SK-N-SH (cell line): Measurements from ENCODE around the gene PXK.

Experiments
- EP300 ChIP-seq, 2 experiments: IDR thresholded peaks; 2 replicates each; pipeline versions ENCODE4 v1.4.0 to v1.6.1; 2012; ENCODE audit warnings: borderline replicate concordance in 1 of 2, low read depth in 1 of 2, low read length in 1 of 2
- GATA2 ChIP-seq: sonication (generic); formaldehyde crosslinking; IDR thresholded peaks from 2 replicates; pipeline ENCODE4 v1.5.0; 2020; ENCODE audit warnings: mild to moderate bottlenecking, missing genetic modification reagents
- JUND ChIP-seq: IDR thresholded peaks from 2 replicates; pipeline ENCODE4 v1.4.0; 2012
- MXI1 ChIP-seq: IDR thresholded peaks from 2 replicates; pipeline ENCODE4 v1.6.1; 2012; ENCODE audit warnings: mild to moderate bottlenecking, low read depth, low read length, improper control_type of control experiment
- POLR2AphosphoS5 ChIP-seq: IDR thresholded peaks from 2 replicates; pipeline ENCODE4 v1.6.1; 2012; ENCODE audit warnings: low read depth, low read length
- SIN3A ChIP-seq: IDR thresholded peaks from 2 replicates; pipeline ENCODE4 v1.6.1; 2012; ENCODE audit warnings: low read depth, mild to moderate bottlenecking, low read length, moderate library complexity, borderline replicate concordance
- TAF1 ChIP-seq: IDR thresholded peaks from 2 replicates; pipeline ENCODE4 v1.6.1; 2012; ENCODE audit warnings: low read depth, mild to moderate bottlenecking, low read length, moderate library complexity, borderline replicate concordance
- TCF12 ChIP-seq: IDR thresholded peaks from 2 replicates; pipeline ENCODE4 v1.4.0; 2012
- YY1 ChIP-seq: IDR thresholded peaks from 2 replicates; pipeline ENCODE4 v1.4.0; 2012; ENCODE audit warnings: low read depth, mild to moderate bottlenecking
- TF ChIP-seq, protein P1 (sequence below): fragments of 200-600 bp; sonication (generic); IDR thresholded peaks from 2 replicates; pipeline ENCODE4 v1.6.1; 2017; ENCODE audit warnings: antibody characterized with exemption, mild to moderate bottlenecking, moderate library complexity
- TF ChIP-seq, protein P2 (sequence below): IDR thresholded peaks from 2 replicates; pipeline ENCODE4 v1.4.0; 2012; ENCODE audit warnings: low read depth

DNA sequence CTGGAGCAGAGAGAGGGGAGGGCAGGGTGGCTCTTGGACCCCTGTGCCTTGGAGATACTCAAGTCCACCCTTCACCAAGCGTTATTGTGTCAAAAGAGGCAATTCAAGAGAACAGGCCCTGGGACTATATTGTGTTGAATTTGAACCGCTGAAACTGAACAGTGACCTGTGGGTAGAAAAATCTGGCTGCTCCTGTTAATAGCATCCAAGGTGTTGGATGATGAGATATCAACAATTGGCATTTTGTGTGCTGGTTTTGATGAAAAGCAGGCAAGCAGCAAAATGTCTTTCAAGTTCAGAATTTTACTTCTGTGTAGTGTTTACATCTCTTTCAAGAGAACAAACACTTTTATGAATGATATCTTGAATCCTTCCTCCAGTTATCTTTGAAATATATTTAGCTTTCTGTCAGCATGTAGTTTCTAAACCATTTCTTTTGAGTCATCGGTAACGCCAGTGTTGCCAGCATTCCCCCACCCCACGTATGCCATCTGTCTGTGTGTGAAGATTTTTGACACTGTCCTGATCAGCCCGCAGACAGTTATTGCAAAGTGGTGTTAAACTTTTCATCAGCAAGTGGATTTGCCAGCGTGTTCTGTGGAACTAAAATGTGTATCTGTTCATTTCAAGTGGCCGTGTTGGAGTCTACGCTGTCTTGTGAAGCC lies 66.1 kb downstream of the PXK start:
- TF ChIP-seq, protein P1, sequence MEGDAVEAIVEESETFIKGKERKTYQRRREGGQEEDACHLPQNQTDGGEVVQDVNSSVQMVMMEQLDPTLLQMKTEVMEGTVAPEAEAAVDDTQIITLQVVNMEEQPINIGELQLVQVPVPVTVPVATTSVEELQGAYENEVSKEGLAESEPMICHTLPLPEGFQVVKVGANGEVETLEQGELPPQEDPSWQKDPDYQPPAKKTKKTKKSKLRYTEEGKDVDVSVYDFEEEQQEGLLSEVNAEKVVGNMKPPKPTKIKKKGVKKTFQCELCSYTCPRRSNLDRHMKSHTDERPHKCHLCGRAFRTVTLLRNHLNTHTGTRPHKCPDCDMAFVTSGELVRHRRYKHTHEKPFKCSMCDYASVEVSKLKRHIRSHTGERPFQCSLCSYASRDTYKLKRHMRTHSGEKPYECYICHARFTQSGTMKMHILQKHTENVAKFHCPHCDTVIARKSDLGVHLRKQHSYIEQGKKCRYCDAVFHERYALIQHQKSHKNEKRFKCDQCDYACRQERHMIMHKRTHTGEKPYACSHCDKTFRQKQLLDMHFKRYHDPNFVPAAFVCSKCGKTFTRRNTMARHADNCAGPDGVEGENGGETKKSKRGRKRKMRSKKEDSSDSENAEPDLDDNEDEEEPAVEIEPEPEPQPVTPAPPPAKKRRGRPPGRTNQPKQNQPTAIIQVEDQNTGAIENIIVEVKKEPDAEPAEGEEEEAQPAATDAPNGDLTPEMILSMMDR, result no peak
- TF ChIP-seq GATA2 (CRISPR knock-in tag) (no peak), EP300 (IDR thresholded peaks at IDR 0.05; ENCODE audit: borderline replicate concordance in 1 of 2, low read depth in 1 of 2, low read length in 1 of 2) (no peak), SIN3A (no peak), TAF1 (no peak), POLR2AphosphoS5 (no peak), TCF12 (no peak), YY1 (no peak), MXI1 (no peak), JUND (no peak)
- TF ChIP-seq, protein P2, sequence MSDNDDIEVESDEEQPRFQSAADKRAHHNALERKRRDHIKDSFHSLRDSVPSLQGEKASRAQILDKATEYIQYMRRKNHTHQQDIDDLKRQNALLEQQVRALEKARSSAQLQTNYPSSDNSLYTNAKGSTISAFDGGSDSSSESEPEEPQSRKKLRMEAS, result no peak
